Superior temporal gyrus (tissue), 1 donor: ENCODE data around the gene DAZAP1.
A peak's percentile ranks its signal among the peaks of the same experiment; 100 is the strongest.

ENCODE experiments used
- DNase-seq: peaks from one replicate; pipeline ENCODE4 v3.0.0-alpha.2; 2016; ENCODE audit errors: extremely low spot score

DAZAP1 gene

GRCh38 chr19:1377176-1377964, 30.0 kb upstream of the DAZAP1 start:
- DNase-seq = no peak

- DNase-seq = no peak
Observed at GRCh38 chr19:1377965-1378785, 29.2 kb upstream of the DAZAP1 start.

GRCh38 chr19:1379126-1379905, 28.1 kb upstream of the DAZAP1 start:
- DNase-seq = no peak

- DNase-seq = no peak
Observed at GRCh38 chr19:1379961-1380489, 27.4 kb upstream of the DAZAP1 start.

GRCh38 chr19:1382250-1382649, 25.1 kb upstream of the DAZAP1 start:
- no peak for DNase-seq

- no peak for DNase-seq
Observed at GRCh38 chr19:1383017-1383311, 24.4 kb upstream of the DAZAP1 start.

GRCh38 chr19:1383312-1384084, 23.9 kb upstream of the DAZAP1 start, which contains the start of gene NDUFS7:
NDUFS7 (plus strand) TSS chr19:1383907; CDS start chr19:1383927, 20 bp downstream.
- DNase-seq = peak; percentile 98

GRCh38 chr19:1384085-1384462, 23.3 kb upstream of the DAZAP1 start:
- DNase-seq = no peak

- no peak for DNase-seq
Observed at GRCh38 chr19:1384478-1385110, 22.8 kb upstream of the DAZAP1 start.

- no peak for DNase-seq
Observed at GRCh38 chr19:1385816-1386215, 21.6 kb upstream of the DAZAP1 start.

- no peak for DNase-seq
Observed at GRCh38 chr19:1386945-1387683, 20.3 kb upstream of the DAZAP1 start.

GRCh38 chr19:1387684-1388636, 19.4 kb upstream of the DAZAP1 start:
- DNase-seq = no peak

- DNase-seq = no peak
Observed at GRCh38 chr19:1388637-1389026, 18.8 kb upstream of the DAZAP1 start.

GRCh38 chr19:1389033-1389940, 18.1 kb upstream of the DAZAP1 start:
- peak; percentile 90 for DNase-seq

GRCh38 chr19:1390890-1391423, 16.4 kb upstream of the DAZAP1 start:
- no peak for DNase-seq

GRCh38 chr19:1392407-1392806, 15.0 kb upstream of the DAZAP1 start:
- DNase-seq = no peak

- no peak for DNase-seq
Observed at GRCh38 chr19:1392939-1393530, 14.4 kb upstream of the DAZAP1 start.
